CD14-positive monocyte (primary cell): ENCODE measurements around the gene TRAPPC2. TPM values are rescaled to one million over a fixed set of nuclear protein-coding genes. Genes with fewer than 3 reads are reported as not detected.

ENCODE experiments used
- DNase-seq, 3 donors: peaks; one replicate each; pipeline ENCODE4 v3.0.0-alpha.2; 2011 to 2022
- H2AFZ ChIP-seq: 2 replicates; pipeline ENCODE4 v1.6.0; 2012; ENCODE audit warnings: mild to moderate bottlenecking, low read depth, low read length, inconsistent platforms; ENCODE audit not compliant: insufficient read depth, poor library complexity, severe bottlenecking
- H3K27ac ChIP-seq, 2 donors: 1 replicate in 1 of 2; 2 replicates in 1 of 2; pipeline ENCODE4 v1.5.1; 2012 to 2013; ENCODE audit warnings: low read length in 2 of 2, control low read depth in 1 of 2, inconsistent platforms in 1 of 2, low read depth in 1 of 2, mild to moderate bottlenecking in 1 of 2
- H3K27me3 ChIP-seq, 2 donors: one replicate each; pipeline versions ENCODE4 v1.6.0 to v1.6.1; 2011 to 2013; ENCODE audit warnings: low read length in 2 of 2; ENCODE audit not compliant: control insufficient read depth in 2 of 2, insufficient read depth in 2 of 2
- H3K36me3 ChIP-seq, 2 donors: replicated peaks in 1 of 2; 1 replicate in 1 of 2; 2 replicates in 1 of 2; pipeline versions ENCODE4 v1.5.1 to v1.6.1; 2012 to 2013; ENCODE audit warnings: low read length in 2 of 2, control low read depth in 1 of 2, inconsistent platforms in 1 of 2, mild to moderate bottlenecking in 1 of 2; ENCODE audit not compliant: insufficient read depth in 2 of 2, control insufficient read depth in 1 of 2
- H3K4me1 ChIP-seq, 2 donors: 1 replicate in 1 of 2; 2 replicates in 1 of 2; pipeline versions ENCODE4 v1.5.1 to v1.6.1; 2012 to 2013; ENCODE audit warnings: low read length in 2 of 2, control low read depth in 1 of 2, inconsistent platforms in 1 of 2, mild to moderate bottlenecking in 1 of 2, moderate library complexity in 1 of 2; ENCODE audit not compliant: insufficient read depth in 2 of 2, control insufficient read depth in 1 of 2
- H3K4me2 ChIP-seq: replicated peaks from 2 replicates; pipeline ENCODE3; 2012; ENCODE audit warnings: low read length, moderate library complexity, mild to moderate bottlenecking; ENCODE audit not compliant: poor library complexity, severe bottlenecking; ENCODE audit errors: extremely low read depth
- H3K4me3 ChIP-seq, 3 experiments: fragments of 200-600 bp in 1 of 3; sonication (generic) in 1 of 3; replicated peaks in 1 of 3; 1 replicate in 2 of 3; 2 replicates in 1 of 3; pipeline ENCODE4 v1.5.1; 2011 to 2013; ENCODE audit warnings: low read length in 3 of 3, mild to moderate bottlenecking in 3 of 3, control low read depth in 2 of 3, low read depth in 2 of 3, inconsistent platforms in 1 of 3, moderate library complexity in 1 of 3
- H3K79me2 ChIP-seq: 2 replicates; pipeline ENCODE4 v1.6.0; 2012; ENCODE audit warnings: mild to moderate bottlenecking, control low read depth, inconsistent platforms, low read length, moderate library complexity; ENCODE audit not compliant: insufficient read depth
- H3K9ac ChIP-seq: 2 replicates; pipeline ENCODE4 v1.6.0; 2017; ENCODE audit warnings: low read length, mild to moderate bottlenecking; ENCODE audit not compliant: insufficient read depth, poor library complexity, severe bottlenecking
- H3K9me3 ChIP-seq, 2 donors: replicated peaks in 1 of 2; 1 replicate in 1 of 2; 2 replicates in 1 of 2; pipeline versions ENCODE4 v1.5.1 to v1.6.1; 2012 to 2013; ENCODE audit warnings: low read length in 2 of 2, control low read depth in 1 of 2; ENCODE audit not compliant: control insufficient read depth in 1 of 2, insufficient read depth in 1 of 2
- H4K20me1 ChIP-seq: 2 replicates; pipeline ENCODE4 v1.6.0; 2012; ENCODE audit warnings: mild to moderate bottlenecking, low read length, control low read depth, moderate library complexity; ENCODE audit not compliant: insufficient read depth
- H3K27ac Mint-ChIP-seq, 7 donors: one replicate each; pipeline ENCODE4 v1.8.0; 2020; ENCODE audit warnings: mild to moderate bottlenecking in 7 of 7, mixed read lengths in 7 of 7, moderate library complexity in 6 of 7, inconsistent platforms in 2 of 7
- H3K27me3 Mint-ChIP-seq, 3 donors: one replicate each; pipeline ENCODE4 v1.8.0; 2021 to 2022; ENCODE audit warnings: low read depth in 3 of 3, mild to moderate bottlenecking in 3 of 3, mixed read lengths in 3 of 3, moderate library complexity in 3 of 3, inconsistent platforms in 1 of 3
- H3K36me3 Mint-ChIP-seq, 2 donors: one replicate each; pipeline ENCODE4 v1.8.0; 2020; ENCODE audit warnings: mixed read lengths in 2 of 2, inconsistent platforms in 1 of 2, mild to moderate bottlenecking in 1 of 2
- H3K4me1 Mint-ChIP-seq: one replicate; pipeline ENCODE4 v1.8.0; 2020; ENCODE audit warnings: mild to moderate bottlenecking, mixed read lengths
- H3K4me3 Mint-ChIP-seq, 2 donors: one replicate each; pipeline ENCODE4 v1.8.0; 2020; ENCODE audit warnings: mild to moderate bottlenecking in 2 of 2, mixed read lengths in 2 of 2, moderate library complexity in 1 of 2
- H3K9me3 Mint-ChIP-seq, 7 donors: one replicate each; pipeline ENCODE4 v1.8.0; 2020 to 2022; ENCODE audit warnings: mixed read lengths in 7 of 7, mild to moderate bottlenecking in 6 of 7, moderate library complexity in 6 of 7, inconsistent platforms in 2 of 7
- WGBS: methylation state at CpG from one replicate; pipeline ENCODE4 v1.1.5; 2013; ENCODE audit warnings: missing lambda C conversion rate; ENCODE audit not compliant: insufficient coverage; 5-methylcytosine and 5-hydroxymethylcytosine counted together
- intact Hi-C, 2 donors: fragments of 100-400 bp; cut with micrococcal nuclease; formaldehyde crosslinking; loops; one replicate each; pipeline versions ENCODE4 v1.15.0 to v1.15.1; 2023
- polyA plus RNA-seq, 3 donors: library from polyadenylated mRNA; depleted of rRNA in 1 of 3; unstranded in 2 of 3; stranded (reverse) in 1 of 3; fragments of 300-500 nt in 2 of 3; fragments of >200 nt in 1 of 3; fragmentation: Illumina TruSeq in 2 of 3; gene quantifications; 1 replicate in 2 of 3; 2 replicates in 1 of 3; pipeline ENCODE4 v1.2.3, GENCODE V29; 2012 to 2021
- TF ChIP-seq, protein P1 (sequence below): fragments of 200-600 bp; IDR thresholded peaks from one replicate; pipeline ENCODE4 v1.8.0; 2022; ENCODE audit warnings: antibody characterized with exemption, mild to moderate bottlenecking

Gene TRAPPC2
- polyA plus RNA-seq, 3 donors: 10.6 to 18.3 (median 12.2) TPM

DNA sequence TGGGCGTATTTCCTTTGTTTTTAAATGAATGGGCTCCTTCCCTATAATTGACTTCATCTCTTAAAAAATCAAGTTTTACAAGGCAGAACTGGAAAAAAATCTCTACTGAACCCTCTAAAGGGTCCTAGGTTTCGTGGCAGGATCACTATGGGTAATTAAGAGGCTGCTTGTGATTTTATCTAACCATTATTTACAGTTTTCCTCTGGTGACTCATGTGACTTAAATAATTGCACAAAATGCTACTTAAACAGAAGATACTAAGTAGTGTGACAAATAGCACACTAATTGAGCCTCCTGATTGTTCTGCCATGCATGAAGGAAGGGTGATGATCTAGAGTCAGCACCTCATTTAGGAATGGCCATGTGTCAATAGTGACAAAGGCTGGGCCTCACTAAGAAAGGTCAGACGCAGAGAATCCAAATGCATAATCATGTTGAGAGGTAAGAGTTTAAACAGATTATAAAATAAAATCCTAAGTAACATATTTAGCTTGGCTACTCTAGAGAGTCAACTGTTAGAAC lies 35.7 kb upstream of the TRAPPC2 start:
- no peak overlapping the region for H3K27ac Mint-ChIP-seq
- intact Hi-C loops: no loop called here
- Histone ChIP-seq H3K79me2 (no peaks in the 10 kb centered on the region), H3K4me3 (no peak overlapping the region), H2AFZ (no peak overlapping the region), H3K27me3 (peaks cover 0 to 4% of the 10 kb centered on the region in 2 donors), H3K4me2 (no peak overlapping the region), H3K27ac (no peak overlapping the region), H3K4me1 (peaks cover 6 to 9% of the 10 kb centered on the region in 2 donors), H3K9ac (no peak overlapping the region), H3K36me3 (peaks cover 12 to 15% of the 10 kb centered on the region in 2 donors), H3K9me3 (no peaks in the 10 kb centered on the region), H4K20me1 (no peaks in the 10 kb centered on the region)
- TF ChIP-seq, protein P1, sequence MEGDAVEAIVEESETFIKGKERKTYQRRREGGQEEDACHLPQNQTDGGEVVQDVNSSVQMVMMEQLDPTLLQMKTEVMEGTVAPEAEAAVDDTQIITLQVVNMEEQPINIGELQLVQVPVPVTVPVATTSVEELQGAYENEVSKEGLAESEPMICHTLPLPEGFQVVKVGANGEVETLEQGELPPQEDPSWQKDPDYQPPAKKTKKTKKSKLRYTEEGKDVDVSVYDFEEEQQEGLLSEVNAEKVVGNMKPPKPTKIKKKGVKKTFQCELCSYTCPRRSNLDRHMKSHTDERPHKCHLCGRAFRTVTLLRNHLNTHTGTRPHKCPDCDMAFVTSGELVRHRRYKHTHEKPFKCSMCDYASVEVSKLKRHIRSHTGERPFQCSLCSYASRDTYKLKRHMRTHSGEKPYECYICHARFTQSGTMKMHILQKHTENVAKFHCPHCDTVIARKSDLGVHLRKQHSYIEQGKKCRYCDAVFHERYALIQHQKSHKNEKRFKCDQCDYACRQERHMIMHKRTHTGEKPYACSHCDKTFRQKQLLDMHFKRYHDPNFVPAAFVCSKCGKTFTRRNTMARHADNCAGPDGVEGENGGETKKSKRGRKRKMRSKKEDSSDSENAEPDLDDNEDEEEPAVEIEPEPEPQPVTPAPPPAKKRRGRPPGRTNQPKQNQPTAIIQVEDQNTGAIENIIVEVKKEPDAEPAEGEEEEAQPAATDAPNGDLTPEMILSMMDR: no peak
- no CpG with 5 or more reads among the region's 3 CpGs for WGBS
- no peak for DNase-seq
- peaks cover 11% of the 10 kb centered on the region for H3K4me1 Mint-ChIP-seq
- H3K9me3 Mint-ChIP-seq: peaks cover 0 to 6% (median 0%) of the 10 kb centered on the region in 7 donors
- H3K36me3 Mint-ChIP-seq: peaks cover 44 to 53% of the 10 kb centered on the region in 2 donors
- H3K27me3 Mint-ChIP-seq: peaks cover 0 to 7% (median 0%) of the 10 kb centered on the region in 3 donors
- no peak overlapping the region for H3K4me3 Mint-ChIP-seq

DNA sequence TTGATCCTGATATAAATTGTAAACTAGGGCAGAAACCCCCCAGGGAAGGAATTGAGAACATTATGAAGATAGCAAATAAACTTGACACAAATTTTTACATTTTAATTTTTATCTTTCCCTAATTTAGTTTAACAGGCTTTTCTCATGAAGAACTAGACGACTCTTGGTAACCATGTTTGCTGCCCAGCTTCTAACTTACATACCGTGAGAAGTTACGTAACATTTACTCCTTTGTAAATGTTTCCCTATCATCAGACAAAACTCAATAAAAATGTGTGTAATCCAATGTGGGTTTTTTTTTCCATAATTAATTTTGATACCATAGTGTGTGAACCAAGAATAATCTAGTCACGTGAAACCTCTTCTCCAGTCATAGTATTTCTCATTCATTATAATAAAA lies 34.5 kb upstream of the TRAPPC2 start:
- Mint-ChIP-seq H3K4me3 (no peak overlapping the region), H3K4me1 (peaks cover 20% of the 10 kb centered on the region), H3K36me3 (peaks cover 36 to 43% of the 10 kb centered on the region in 2 donors), H3K27ac (no peak overlapping the region), H3K27me3 (peaks cover 0 to 11% (median 0%) of the 10 kb centered on the region in 3 donors), H3K9me3 (peaks cover 0 to 6% (median 0%) of the 10 kb centered on the region in 7 donors)
- peaks cover 8 to 15% of the 10 kb centered on the region in 2 donors for H3K36me3 ChIP-seq
- intact Hi-C loops: loop anchor here in 1 of 2 donors (10.0 kb wide), 1 partner anchor 266 kb away; no protein-coding TSS in a partner anchor
- no peaks in the 10 kb centered on the region for H4K20me1 ChIP-seq
- no peak overlapping the region for H3K27ac ChIP-seq
- H3K4me1 ChIP-seq: peaks cover 16 to 20% of the 10 kb centered on the region in 2 donors
- TF ChIP-seq, protein P1: no peak
- WGBS: no CpG with 5 or more reads among the region's 4 CpGs
- H2AFZ ChIP-seq: no peak overlapping the region
- H3K79me2 ChIP-seq: no peaks in the 10 kb centered on the region
- no peak overlapping the region for H3K9ac ChIP-seq
- H3K27me3 ChIP-seq: peaks cover 0 to 4% of the 10 kb centered on the region in 2 donors
- H3K4me3 ChIP-seq: no peak overlapping the region
- no peaks in the 10 kb centered on the region for H3K9me3 ChIP-seq
- DNase-seq: no peak
- H3K4me2 ChIP-seq: no peak overlapping the region
